Fibroblast of mammary gland (primary cell): ENCODE data around the gene PARP1.

Source experiments
- DNase-seq: peaks from one replicate; pipeline ENCODE4 v3.0.0-alpha.2; 2010; ENCODE audit warnings: low read depth
- H3K4me3 ChIP-seq: 2 replicates; pipeline ENCODE4 v1.5.1; 2011; ENCODE audit warnings: low read depth, mild to moderate bottlenecking, low read length, moderate library complexity; ENCODE audit not compliant: control insufficient read depth
- TF ChIP-seq, protein P1 (sequence below): conservative IDR thresholded peaks from 2 replicates; pipeline ENCODE4 v1.5.1; 2011; ENCODE audit warnings: low read depth, low read length, inconsistent platforms; ENCODE audit not compliant: control insufficient read depth, insufficient read depth

PARP1 gene

DNA sequence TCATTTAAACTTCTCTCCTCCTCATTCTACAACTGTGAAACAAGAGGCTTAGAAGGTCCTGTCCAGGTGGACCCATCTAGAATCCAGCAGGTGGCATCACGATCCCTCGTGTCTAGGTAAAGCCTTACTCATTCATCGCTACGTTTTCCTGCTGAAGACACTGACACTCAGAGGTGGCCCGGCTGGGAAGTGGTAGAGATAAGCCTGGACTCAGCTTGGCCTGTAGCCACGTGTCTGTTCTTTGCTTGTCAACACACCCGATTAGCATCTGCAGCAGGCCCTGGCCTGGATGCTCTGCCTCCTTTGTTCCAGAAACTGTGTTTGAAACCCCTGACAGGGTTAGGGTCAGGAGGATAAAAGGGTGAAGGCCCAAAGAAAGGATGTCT is 43.4 kb downstream of the PARP1 start:
- DNase-seq, result no peak
- TF ChIP-seq, protein P1, sequence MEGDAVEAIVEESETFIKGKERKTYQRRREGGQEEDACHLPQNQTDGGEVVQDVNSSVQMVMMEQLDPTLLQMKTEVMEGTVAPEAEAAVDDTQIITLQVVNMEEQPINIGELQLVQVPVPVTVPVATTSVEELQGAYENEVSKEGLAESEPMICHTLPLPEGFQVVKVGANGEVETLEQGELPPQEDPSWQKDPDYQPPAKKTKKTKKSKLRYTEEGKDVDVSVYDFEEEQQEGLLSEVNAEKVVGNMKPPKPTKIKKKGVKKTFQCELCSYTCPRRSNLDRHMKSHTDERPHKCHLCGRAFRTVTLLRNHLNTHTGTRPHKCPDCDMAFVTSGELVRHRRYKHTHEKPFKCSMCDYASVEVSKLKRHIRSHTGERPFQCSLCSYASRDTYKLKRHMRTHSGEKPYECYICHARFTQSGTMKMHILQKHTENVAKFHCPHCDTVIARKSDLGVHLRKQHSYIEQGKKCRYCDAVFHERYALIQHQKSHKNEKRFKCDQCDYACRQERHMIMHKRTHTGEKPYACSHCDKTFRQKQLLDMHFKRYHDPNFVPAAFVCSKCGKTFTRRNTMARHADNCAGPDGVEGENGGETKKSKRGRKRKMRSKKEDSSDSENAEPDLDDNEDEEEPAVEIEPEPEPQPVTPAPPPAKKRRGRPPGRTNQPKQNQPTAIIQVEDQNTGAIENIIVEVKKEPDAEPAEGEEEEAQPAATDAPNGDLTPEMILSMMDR, result no peak
- H3K4me3 ChIP-seq, result no peak overlapping the region

DNA sequence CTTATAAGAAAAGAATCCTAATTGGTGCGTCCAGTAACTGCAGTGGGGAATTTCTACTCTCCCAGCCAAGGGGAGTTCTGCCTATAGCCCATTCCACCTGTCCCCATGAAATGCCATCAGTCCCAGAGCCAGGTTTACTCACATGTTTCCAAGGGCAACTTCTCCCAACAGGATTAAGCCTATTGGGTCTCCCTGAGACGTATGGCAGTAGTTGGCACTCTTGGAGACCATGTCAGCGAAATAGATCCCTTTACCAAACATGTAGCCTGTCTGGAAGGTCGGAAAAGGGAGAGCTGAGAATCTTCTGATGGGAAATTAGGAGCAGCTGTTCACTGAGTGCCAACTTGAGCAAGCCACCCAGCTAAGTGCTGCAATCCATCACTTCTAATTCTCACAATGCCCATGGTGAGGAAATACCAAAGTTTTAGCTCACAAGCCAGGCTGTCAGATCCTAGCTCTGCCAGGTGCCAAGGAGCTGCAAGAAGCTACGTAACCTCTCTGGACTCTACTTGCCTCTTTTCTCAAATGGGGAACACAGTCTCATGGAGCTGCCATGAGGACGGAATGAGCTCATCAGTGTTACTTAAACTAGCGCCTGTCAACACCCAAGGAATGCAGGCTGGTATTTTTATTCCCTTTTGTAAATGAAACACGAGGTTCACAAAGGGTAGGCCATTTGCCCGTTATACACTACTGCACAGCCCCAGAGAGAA is 43.9 kb downstream of the PARP1 start:
- no peak for DNase-seq
- TF ChIP-seq, protein P1, result no peak
- no peak overlapping the region for H3K4me3 ChIP-seq

DNA sequence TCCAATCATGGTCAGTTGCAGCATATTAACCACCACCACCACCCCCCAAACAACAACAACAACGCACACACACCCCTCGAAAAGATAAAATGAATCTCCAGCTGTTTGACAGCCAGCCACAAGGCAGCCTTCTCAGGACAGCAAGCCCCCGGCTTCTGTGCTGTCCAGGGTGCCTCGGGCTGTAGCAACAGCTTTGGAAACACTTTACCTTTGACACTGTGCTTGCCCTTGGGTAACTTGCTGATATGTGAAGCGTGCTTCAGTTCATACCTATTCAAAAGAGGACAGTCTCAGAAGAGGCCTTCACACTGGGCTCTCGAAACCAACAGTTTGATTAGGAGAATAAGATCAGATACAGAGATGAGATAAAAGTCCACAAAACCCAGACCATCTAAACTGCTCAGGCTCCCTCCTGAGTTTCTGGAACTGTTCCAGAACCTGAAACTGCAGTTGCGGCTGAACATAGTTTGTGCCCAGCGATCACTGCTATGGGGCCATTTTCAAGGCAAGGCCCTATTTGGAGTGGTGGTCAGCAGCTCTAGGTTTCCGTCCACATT is 44.9 kb downstream of the PARP1 start:
- DNase-seq, result no peak
- TF ChIP-seq, protein P1, result no peak
- H3K4me3 ChIP-seq, result no peak overlapping the region

DNA sequence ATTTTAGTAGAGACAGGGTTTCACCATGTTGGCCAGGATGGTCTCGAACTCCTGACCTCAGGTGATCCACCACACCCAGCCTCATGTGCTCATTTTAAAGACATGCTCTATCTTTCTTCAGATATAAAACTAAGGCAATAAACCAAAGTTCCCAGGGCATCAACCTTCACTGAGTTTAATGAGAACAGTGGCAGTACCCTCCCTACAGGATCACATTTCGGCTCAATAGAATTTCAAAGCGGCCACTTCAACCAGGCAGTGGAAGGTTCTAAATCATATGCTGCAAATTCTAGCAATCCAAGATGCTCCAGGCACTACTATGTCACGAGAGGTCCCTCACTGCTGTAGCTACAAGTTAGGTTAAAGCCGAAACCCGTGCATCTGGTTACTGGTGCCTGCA is 45.5 kb downstream of the PARP1 start:
- no peak overlapping the region for H3K4me3 ChIP-seq
- no peak for DNase-seq
- TF ChIP-seq, protein P1, result no peak

DNA sequence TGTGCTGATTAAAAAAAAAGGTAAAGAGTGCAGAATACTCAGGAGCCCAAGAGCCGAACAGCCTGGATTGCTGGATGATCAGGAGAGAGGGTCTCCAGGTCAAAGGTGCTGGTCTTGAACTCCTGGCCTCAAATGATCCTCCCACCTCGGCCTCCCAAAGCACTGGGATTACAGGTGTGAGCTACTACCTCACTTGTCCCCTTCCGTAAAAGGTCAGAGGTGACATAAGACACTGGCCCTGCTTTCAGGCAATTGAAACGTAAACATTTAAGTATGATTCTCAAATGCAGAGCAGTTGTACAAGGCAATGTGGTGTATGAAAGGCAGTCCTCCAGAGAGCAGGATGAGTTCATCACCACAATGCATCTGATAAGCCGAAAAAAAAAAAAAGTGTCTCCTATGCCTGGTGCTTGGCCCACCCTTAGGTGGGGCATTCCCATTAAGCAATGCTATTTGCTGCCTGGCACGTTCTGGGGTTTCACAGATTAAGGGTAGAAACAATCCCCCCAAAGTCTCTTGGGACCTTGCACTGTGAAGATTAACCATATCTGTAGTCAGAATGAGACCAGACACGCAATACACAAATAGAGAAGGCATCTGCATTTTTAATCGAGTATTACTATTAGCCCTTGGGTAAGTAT is 47.7 kb downstream of the PARP1 start:
- TF ChIP-seq, protein P1, result no peak
- no peak overlapping the region for H3K4me3 ChIP-seq
- no peak for DNase-seq

DNA sequence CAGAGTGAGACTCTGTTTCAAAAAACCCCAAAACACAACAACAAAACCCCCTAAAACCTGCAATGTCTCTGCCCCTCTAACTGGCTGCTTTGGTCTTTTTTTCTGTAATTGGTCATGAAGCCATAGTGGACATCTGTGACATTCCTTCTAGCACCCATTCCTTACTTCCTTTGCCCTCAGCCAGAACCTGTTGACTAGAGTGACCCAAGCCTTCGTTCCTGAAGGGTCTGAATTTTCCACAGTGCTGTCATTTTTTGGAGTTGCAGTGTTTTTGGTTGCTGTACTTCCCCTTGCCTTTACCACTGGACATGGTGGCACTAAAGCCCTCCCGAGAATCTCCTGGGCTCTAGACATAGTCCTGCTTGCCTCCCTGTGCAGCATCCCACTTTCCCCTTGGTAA is 50.5 kb downstream of the PARP1 start:
- no peak for DNase-seq
- H3K4me3 ChIP-seq, result no peak overlapping the region
- TF ChIP-seq, protein P1, result no peak
